22Rv1 (cell line): Measurements from ENCODE around the gene PCK2.

Source experiments
- ZFX ChIP-seq: fragments of 450-650 bp; IDR thresholded peaks from 2 replicates; pipeline ENCODE4 v1.6.1; 2017; ENCODE audit warnings: antibody characterized with exemption, borderline replicate concordance
- TF ChIP-seq, protein P1 (sequence below): fragments of 450-650 bp; IDR thresholded peaks from 2 replicates; pipeline ENCODE4 v1.5.1; 2017; ENCODE audit warnings: mild to moderate bottlenecking

- TF ChIP-seq, protein P1, sequence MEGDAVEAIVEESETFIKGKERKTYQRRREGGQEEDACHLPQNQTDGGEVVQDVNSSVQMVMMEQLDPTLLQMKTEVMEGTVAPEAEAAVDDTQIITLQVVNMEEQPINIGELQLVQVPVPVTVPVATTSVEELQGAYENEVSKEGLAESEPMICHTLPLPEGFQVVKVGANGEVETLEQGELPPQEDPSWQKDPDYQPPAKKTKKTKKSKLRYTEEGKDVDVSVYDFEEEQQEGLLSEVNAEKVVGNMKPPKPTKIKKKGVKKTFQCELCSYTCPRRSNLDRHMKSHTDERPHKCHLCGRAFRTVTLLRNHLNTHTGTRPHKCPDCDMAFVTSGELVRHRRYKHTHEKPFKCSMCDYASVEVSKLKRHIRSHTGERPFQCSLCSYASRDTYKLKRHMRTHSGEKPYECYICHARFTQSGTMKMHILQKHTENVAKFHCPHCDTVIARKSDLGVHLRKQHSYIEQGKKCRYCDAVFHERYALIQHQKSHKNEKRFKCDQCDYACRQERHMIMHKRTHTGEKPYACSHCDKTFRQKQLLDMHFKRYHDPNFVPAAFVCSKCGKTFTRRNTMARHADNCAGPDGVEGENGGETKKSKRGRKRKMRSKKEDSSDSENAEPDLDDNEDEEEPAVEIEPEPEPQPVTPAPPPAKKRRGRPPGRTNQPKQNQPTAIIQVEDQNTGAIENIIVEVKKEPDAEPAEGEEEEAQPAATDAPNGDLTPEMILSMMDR: no peak
- TF ChIP-seq ZFX: no peak
These were observed 745 bp downstream of the PCK2 start for GRCh38 chr14:24094841-24095270.
